OCI-LY3 (cell line): ENCODE data around the gene SYT6.

Source experiments
- CTCF ChIP-seq: fragments of 200-600, 300-600 bp; sonication (generic); IDR thresholded peaks from 2 replicates; pipeline ENCODE4 v1.5.1; 2014; ENCODE audit warnings: antibody characterized with exemption, low read length, low read depth
- EZH2phosphoT487 ChIP-seq: fragments of 200-600 bp; shearing (Covaris generic); IDR thresholded peaks from 2 replicates; pipeline ENCODE4 v1.6.1; 2018; ENCODE audit warnings: antibody characterized with exemption, mixed run types, low read depth

GRCh38 chr1:114134518-114134917, 19.2 kb downstream of the SYT6 start:
- TF ChIP-seq CTCF (no peak), EZH2phosphoT487 (no peak)
